Glomerular endothelial cell (primary cell): ENCODE data around the gene ADAMTS7. TPM values are rescaled to one million over a fixed set of nuclear protein-coding genes. Genes with fewer than 3 reads are reported as not detected.
"Not testable (repeated sequence)": the region's sequence is repeated elsewhere in the genome, so short reads cannot be mapped to it uniquely, and the experiment has no call there.

Source experiments
- DNase-seq: peaks from one replicate; pipeline ENCODE4 v3.0.0-alpha.2; 2011; ENCODE audit warnings: low read depth, low spot score; ENCODE audit errors: extremely low read depth
- total RNA-seq: library from RNA; depleted of rRNA; stranded (reverse); fragments of >200 nt; gene quantifications from 2 replicates; pipeline ENCODE4 v1.2.3, GENCODE V29; 2015

ADAMTS7 gene
- total RNA-seq, 1 donor from 2014 or later = 105 TPM

DNA sequence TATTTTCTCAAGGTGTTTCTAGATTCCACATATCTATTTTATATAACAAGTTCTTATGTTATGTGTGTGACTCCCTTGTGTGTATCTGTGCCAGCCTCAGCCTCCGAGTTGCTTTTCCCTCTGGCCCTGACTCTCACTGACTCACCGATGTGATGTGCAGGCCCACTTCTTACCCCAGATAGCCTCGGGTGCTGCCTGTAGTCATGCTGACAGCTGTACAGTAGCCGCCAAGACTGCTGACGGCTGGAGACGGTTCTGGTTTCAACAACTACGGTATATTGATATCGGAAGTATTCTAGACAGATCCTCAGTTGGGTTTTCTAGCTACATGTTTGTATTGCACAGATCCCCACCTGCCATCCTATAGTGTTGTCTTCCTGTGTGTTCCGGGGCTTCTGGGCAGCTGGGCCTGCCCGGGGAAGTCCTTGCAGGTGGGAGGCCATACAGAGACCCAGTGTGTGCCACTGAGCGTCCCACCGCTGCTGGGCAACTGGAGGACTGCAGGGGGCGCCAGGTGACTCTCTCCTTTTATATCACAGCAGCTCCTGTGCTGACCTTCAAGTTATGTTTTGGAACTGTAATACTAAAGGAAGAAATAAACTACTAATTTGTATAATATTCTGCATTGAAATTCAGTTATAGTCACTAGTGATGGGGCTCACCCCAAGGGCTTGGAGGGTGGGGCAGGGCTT is 55.2 kb downstream of the ADAMTS7 start:
- DNase-seq = not testable (repeated sequence)

DNA sequence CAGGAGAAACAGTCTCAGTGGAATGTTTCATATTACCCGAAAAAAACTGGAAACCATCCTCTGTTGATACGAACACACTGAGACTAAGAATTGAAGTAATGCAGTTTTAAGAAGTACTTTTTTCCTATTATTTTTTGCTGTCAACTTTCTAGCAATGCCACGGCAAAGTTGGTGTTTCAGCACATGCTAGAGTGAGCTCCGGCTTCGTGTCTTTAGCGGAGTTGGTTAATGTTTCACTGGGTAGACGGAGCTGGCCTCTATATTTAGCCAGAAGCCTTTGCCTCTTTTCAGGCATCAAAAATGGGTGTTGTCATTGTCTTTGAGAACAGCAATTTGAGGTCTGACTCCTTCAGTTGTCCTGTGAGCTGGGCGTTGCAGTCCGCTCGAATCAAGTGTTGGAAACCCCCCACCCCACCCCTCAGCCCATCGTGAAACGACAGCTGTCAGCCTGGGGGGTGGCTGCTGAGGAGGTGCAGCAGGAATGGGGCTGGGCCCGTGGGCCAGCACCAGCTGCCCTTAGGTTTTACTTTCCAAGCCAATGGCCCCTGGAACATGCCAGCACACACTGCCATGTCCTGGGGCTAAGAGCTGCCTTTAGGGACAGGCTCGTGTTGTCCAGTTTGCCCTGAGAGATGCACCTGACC is 56.5 kb downstream of the ADAMTS7 start:
- DNase-seq = not testable (repeated sequence)

- DNase-seq = not testable (repeated sequence)
Observed at GRCh38 chr15:78753751-78754535, 57.3 kb downstream of the ADAMTS7 start.

DNA sequence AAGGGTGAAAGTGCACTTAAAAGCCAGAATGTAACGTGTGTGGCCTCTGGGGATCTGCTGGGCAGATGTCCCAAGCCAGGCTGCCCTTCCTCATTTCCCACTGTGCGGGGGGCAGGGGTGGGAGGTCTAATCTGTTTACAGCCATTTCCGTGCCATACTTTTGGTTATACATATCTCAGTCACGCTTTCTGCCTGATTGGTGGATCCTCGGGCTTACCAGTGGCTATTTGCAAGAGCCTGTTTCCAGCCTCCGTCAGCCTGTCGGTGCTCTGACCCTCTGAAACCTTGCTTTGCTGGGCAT is 58.0 kb downstream of the ADAMTS7 start:
- not testable (repeated sequence) for DNase-seq

GRCh38 chr15:78752492-78753358 is 58.5 kb downstream of the ADAMTS7 start:
- no peak for DNase-seq

DNA sequence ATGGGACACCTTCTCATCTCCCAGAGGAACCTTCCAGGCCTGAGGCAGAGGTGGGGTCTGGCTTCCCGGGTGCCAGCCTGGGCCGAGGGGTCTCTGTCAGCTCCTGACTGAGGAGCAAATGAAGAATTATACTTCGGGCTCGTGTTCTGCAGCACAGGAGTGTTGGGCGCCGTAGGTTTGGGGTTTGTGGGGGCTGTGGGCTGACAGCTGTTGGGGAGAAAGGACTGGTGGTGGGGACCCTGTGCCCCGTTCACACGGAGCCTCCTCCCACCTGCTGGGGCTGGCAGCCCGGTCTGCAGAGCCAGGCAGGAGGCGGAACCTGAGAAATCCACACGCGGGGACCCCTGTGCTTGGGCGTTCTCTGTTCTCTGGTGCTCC is 59.7 kb downstream of the ADAMTS7 start:
- DNase-seq = no peak

DNA sequence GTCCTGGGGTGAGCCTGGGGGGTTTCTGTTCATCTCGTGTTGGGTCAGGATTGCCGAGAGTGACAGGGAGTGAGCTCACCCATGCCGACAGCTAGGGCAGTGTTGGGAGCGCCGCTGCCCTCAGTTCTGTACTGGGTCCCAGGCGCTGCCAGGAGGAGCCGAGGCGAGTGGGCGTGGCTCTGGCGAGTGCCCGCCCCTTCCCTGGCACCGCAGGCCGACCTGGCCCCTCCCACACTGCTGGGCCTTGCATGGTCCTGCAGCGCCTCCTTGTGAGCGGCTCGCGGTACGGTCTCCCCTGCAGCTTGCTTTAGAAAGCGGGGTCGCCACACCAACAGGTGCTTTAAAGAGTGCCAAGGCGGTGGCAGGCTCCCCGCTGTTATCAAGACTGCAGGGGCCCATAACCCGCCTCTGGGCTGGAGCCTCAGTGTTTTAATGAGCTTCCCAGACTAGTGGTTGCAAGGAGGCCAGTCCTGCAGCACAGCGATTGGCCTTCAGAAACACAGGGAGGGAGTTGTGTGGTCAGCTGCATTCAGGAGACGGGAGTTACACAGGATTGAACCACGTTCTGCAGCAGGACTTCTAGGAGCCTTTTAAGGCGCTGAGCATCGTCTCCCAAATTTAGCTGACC is 60.2 kb downstream of the ADAMTS7 start:
- not testable (repeated sequence) for DNase-seq

DNA sequence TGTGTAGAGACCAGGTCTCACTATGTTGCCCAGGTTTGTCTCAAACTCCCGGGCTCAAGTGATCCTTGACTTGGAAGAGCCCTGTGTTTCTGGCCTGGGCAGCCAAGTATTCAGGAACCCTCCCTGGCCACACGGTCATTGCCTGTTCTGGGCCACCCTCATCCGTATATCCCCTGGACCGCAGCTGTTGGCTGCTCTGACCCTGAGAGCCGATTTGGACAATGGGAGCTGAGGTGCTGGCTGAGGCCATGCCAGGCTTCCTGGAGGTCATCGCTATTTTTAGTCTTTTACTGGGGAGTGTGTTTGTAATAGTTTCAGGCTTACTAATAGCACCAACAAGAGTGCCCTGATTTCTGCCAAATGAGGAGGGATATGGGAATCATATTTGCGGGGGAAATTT is 60.7 kb downstream of the ADAMTS7 start:
- no peak for DNase-seq

DNA sequence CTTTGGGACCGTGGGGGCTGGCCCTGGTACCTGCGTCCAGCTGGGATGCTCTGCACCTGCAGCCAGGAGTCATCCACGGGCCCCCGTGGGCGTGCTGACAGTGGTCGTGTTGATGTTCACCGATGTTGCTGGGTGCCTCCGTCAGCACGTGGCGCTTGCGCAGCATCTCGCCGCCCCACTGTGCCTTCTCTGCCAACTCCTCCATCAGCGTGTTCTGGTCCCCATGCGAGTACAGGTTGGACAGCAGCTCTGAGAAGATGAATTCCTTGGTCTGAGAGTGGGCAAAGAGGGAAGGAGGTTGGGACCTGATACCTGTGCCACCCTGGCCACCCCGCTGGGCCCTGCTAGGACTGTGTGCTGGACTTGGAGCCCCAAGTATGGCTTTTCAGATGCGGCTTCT is 61.4 kb downstream of the ADAMTS7 start:
- DNase-seq = no peak

DNA sequence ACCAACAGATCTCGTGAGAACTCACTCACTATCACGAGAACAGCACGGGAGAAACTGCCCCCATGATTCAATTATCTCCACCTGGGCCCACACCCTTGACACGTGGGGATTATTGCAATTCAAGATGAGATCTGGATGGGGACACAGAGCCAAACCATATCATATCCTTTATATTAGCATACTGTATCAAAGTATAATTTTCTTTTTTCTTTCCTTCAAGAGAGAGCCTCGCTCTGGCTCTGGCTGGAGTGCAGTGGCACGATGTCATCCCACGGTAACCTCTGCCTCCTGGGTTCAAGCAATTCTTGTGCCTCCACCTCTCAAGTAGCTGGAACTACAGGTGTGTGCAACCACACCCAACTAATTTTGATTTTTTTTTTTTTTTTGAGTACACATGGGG is 63.4 kb downstream of the ADAMTS7 start:
- DNase-seq = not testable (repeated sequence)

GRCh38 chr15:78741674-78742073 is 69.6 kb downstream of the ADAMTS7 start:
- not testable (repeated sequence) for DNase-seq

- DNase-seq = no peak
Observed at GRCh38 chr15:78740904-78741274, 70.4 kb downstream of the ADAMTS7 start.

DNA sequence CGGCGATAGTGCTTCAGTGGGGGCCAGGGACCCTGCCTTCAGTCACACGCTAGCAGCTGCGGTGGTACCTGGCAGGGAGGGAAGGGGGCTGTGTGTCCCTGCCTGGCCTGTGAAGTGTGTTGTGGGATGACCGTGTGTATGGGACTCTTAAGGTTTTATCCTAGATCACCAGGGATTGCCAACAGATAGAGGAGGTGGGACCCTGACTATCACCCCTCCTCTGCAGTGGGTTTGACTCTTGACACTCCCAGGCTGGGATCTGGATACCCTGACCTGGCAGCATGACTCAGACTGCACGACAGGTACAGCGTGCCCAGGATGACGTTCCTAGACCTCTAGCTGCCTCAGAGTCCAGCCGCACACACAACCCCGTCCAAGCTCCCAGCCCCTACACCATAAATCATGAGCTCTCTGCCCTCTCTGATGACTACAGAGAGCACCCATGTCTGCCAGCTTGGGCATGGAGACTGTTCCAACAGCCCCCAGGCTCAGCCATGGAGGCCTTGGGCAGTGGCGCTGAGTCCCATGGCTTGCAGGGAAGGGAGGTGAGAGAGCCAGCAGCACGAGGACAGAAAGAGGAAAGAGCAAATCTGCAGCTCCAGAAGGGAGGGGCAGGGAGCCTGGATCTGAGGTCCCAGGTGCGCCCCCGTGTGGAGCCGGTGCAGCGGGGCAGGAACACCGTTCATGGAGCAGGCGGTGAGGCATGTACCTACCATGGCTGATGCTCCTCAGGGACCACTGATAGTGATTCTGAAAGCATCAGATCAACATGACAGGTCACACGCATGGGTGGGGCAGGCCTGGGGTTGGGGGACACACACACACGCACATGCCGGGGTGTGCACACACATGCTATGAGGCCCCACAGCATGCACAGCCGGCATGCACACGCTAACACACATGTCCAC is 71.0 kb downstream of the ADAMTS7 start:
- DNase-seq = no peak

GRCh38 chr15:78739206-78739605 is 72.1 kb downstream of the ADAMTS7 start:
- DNase-seq = no peak

GRCh38 chr15:78737931-78738558 is 73.2 kb downstream of the ADAMTS7 start:
- DNase-seq = not testable (repeated sequence)

DNA sequence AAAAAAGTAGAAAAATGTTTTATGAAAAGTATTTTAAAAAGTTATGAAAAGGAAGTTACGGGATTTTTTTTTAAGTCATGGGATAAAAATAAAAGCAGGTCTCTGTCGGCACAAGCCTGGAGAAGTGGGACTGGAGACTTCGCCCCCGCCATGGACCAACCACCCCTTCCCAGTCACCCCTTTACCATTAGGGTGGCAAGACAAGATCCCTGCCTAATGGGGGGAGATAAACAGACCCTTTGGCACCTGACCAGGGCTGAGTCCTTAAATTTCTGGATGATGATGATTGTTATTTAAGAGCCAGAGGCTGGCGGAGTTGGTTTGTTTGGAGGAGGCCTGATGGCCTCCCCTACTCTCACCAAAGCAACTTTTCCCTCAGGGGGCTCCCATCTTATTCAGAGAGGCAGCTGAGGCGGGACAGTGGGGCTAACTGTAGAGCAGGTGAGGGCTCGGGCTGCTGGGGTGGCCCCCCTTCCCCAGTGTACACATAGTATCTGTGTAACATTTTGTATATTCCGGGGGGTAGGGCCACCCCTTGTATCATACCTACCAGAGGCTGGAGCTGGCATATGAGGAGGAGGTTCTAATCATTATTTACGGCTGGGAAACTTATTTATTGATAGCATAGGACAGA is 74.0 kb downstream of the ADAMTS7 start:
- no peak for DNase-seq

GRCh38 chr15:78736286-78736685 is 75.0 kb downstream of the ADAMTS7 start:
- not testable (repeated sequence) for DNase-seq

DNA sequence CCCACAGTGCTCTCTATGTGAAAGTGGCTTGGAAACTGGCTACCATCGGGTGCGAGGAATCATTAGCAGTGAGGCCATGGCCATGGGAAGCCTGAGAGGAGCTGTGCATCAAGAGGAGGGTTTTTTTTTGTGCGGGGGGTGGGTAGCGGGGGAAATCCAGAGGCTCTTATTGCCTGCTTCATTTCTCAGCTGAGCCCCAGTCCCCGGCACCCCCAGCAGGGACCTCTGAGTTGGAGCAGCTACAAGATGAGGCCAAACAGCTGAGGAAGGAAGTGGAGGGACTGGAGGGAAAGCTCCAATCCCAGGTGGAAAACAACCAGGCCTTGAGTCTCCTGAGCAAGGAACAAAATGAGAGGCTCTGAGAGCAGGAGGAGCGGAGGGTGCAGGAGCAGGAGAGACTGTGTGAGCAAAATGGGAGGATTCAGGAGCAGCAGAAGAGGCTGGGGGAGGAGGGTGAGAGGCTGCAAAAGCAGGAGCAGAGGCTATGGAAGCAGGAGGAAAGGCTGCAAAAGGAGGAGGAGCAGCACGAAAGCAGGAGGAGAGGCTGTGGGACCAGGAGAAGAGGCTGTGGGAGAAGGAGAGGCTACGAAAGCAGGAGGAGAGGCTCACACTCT is 76.7 kb downstream of the ADAMTS7 start:
- no peak for DNase-seq
